Naive thymus-derived CD4-positive, alpha-beta T cell (primary cell): ENCODE measurements around the gene MOSPD3. TPM values are rescaled to one million over a fixed set of nuclear protein-coding genes. Genes with fewer than 3 reads are reported as not detected.
A peak's percentile ranks its signal among the peaks of the same experiment; 100 is the strongest.

Source experiments
- ATAC-seq: fragments of 150-1000 bp; cut with Tn5 transposase; 2 replicates; pipeline ENCODE4 v1.10.0; 2021; ENCODE audit warnings: mild to moderate bottlenecking, moderate library complexity
- CTCF ChIA-PET: fragments of 350-600 bp; sonication (Branson Sonifier 250); formaldehyde crosslinking; loops from one replicate; lab custom pipeline; 2021; ENCODE audit warnings: antibody characterized with exemption; lab: Charles Lee
- POLR2A ChIA-PET: fragments of 350-600 bp; sonication (Branson Sonifier 250); formaldehyde crosslinking; loops from one replicate; lab custom pipeline; 2021; ENCODE audit warnings: antibody characterized with exemption, inconsistent platforms; lab: Charles Lee
- DNase-seq, 9 donors: peaks; one replicate each; pipeline versions ENCODE4 v3.0.0 to v3.0.0-alpha.2; 2020 to 2022; ENCODE audit warnings: mixed read lengths in 1 of 9
- H3K27ac ChIP-seq: one replicate; pipeline ENCODE4 v1.7.0; 2013; ENCODE audit warnings: mild to moderate bottlenecking, low read depth, low read length, moderate library complexity
- H3K27me3 ChIP-seq, 2 donors: one replicate each; pipeline ENCODE4 v1.7.0; 2013; ENCODE audit warnings: low read length in 2 of 2, mild to moderate bottlenecking in 2 of 2, moderate library complexity in 2 of 2; ENCODE audit not compliant: control insufficient read depth in 2 of 2, insufficient read depth in 2 of 2
- H3K36me3 ChIP-seq, 3 experiments: 1 replicate in 2 of 3; 2 replicates in 1 of 3; pipeline ENCODE4 v1.7.0; 2013; ENCODE audit warnings: low read length in 3 of 3, mild to moderate bottlenecking in 3 of 3, moderate library complexity in 1 of 3; ENCODE audit not compliant: insufficient read depth in 3 of 3, control insufficient read depth in 2 of 3
- H3K4me1 ChIP-seq, 2 donors: one replicate each; pipeline ENCODE4 v1.7.0; 2013; ENCODE audit warnings: low read length in 2 of 2, mild to moderate bottlenecking in 2 of 2, moderate library complexity in 1 of 2; ENCODE audit not compliant: control insufficient read depth in 2 of 2, insufficient read depth in 2 of 2
- H3K4me3 ChIP-seq: 2 replicates; pipeline ENCODE4 v1.7.0; 2013; ENCODE audit warnings: mild to moderate bottlenecking, low read length
- H3K9me3 ChIP-seq, 3 experiments: 1 replicate in 2 of 3; 2 replicates in 1 of 3; pipeline ENCODE4 v1.7.0; 2013; ENCODE audit warnings: low read length in 3 of 3; ENCODE audit not compliant: control insufficient read depth in 2 of 3
- H3K27ac Mint-ChIP-seq, 9 donors: one replicate each; pipeline ENCODE4 v1.8.0; 2020 to 2022; ENCODE audit warnings: mixed read lengths in 9 of 9, mild to moderate bottlenecking in 8 of 9, moderate library complexity in 5 of 9, inconsistent platforms in 2 of 9
- H3K27me3 Mint-ChIP-seq, 5 donors: one replicate each; pipeline ENCODE4 v1.8.0; 2021 to 2022; ENCODE audit warnings: mixed read lengths in 5 of 5, mild to moderate bottlenecking in 1 of 5
- H3K36me3 Mint-ChIP-seq, 5 donors: one replicate each; pipeline ENCODE4 v1.8.0; 2020 to 2022; ENCODE audit warnings: mixed read lengths in 5 of 5, mild to moderate bottlenecking in 3 of 5, inconsistent platforms in 1 of 5
- H3K4me1 Mint-ChIP-seq, 7 donors: one replicate each; pipeline ENCODE4 v1.8.0; 2020 to 2022; ENCODE audit warnings: mixed read lengths in 7 of 7, mild to moderate bottlenecking in 3 of 7, inconsistent platforms in 1 of 7
- H3K4me3 Mint-ChIP-seq, 10 donors: one replicate each; pipeline ENCODE4 v1.8.0; 2020 to 2022; ENCODE audit warnings: mild to moderate bottlenecking in 10 of 10, mixed read lengths in 10 of 10, moderate library complexity in 6 of 10, inconsistent platforms in 2 of 10
- H3K9me3 Mint-ChIP-seq, 11 donors: one replicate each; pipeline ENCODE4 v1.8.0; 2020 to 2022; ENCODE audit warnings: mixed read lengths in 11 of 11, mild to moderate bottlenecking in 4 of 11, inconsistent platforms in 1 of 11, moderate library complexity in 1 of 11
- intact Hi-C, 2 donors: fragments of 100-400 bp; cut with micrococcal nuclease; formaldehyde crosslinking; loops; one replicate each; pipeline ENCODE4 v1.15.1; 2023
- polyA plus RNA-seq, 2 donors: library from polyadenylated mRNA; unstranded; fragments of 300-500 nt; fragmentation: Illumina TruSeq; gene quantifications; one replicate each; pipeline ENCODE4 v1.2.3, GENCODE V29; 2021
- total RNA-seq, 6 experiments: library from RNA in 5 of 6; stranded (reverse) in 5 of 6; gene quantifications; 1 replicate in 5 of 6; 2 replicates in 1 of 6; pipeline ENCODE4 v1.2.3 and lab custom pipeline; 2021 to 2026

The MOSPD3 gene
- total and polyA plus RNA-seq, 7 experiments from 2014 or later = 8.8 to 54.9 (median 14.7) TPM

DNA sequence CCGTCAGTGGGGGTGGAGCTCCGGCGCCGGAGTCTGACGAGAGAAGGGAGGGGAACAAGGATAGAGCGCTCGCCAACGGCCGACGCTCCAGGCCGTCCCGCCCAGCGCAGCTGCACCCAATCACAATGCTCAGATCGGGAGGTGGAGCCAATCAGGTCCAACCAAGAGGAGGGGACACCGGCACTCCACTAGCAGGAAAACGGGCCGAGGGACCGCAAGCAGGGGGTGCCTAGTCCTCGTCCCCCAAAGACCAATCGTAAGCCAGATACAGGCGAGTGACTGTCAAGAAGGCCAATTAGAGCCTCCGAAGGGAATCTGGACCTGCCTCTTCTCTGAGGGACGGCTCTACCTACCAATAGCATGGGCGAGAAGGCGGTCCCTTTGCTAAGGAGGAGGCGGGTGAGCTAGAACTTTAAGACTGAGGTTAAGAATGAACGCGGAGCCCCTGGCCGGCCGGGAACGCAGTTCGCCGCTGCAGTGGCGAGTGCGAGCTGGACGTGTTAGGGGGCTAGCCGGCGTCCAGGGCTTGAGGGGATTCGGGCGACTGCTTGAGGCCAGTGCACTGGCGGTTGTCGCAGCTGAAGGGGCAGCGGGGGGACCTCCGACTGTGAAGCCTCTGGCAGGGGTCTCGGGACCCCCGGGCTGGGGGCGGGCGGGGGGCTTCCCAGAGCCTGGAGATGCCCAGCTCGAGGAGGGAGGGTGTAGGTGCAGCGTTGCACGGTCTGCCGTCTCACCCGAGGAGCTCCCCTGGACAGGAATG is 25.9 kb upstream of the MOSPD3 start, which contains the start of gene FBXO24:
Gene FBXO24, plus strand, starts transcription at position 63 of the 760 bp plus-strand sequence. Its CDS starts 298 bp downstream, at position 361.
- DNase-seq = peak; percentile 91 to 100 (median 99)
- H3K27ac ChIP-seq = peak within 1 kb of the TSS; percentile 90
- H3K9me3 Mint-ChIP-seq = no peaks in the 10 kb centered on the region
- POLR2A ChIA-PET = interaction anchor here (0.6 to 9.8 kb wide), 42 partner anchors 10 to 1028 kb away, joined by 3 to 173 read pairs (median 8); partner anchors contain the start of genes AGFG2, GIGYF1, GNB2 and MEPCE
- H3K27me3 Mint-ChIP-seq = peaks cover 0 to 22% (median 4%) of the 10 kb centered on the region in 5 donors
- H3K4me1 Mint-ChIP-seq = peaks cover 20 to 42% (median 30%) of the 10 kb centered on the region in 7 donors
- peaks cover 22 to 28% of the 10 kb centered on the region in 2 donors for H3K4me1 ChIP-seq
- H3K36me3 ChIP-seq = peaks cover 3 to 16% (median 5%) of the 10 kb centered on the region in 3 experiments
- peak; percentile 91 for ATAC-seq
- intact Hi-C loops = loop anchor here (1.0 to 10.0 kb wide), 15 partner anchors 18 to 504 kb away; partner anchors contain the start of genes AGFG2 (in 2 of the 2), GNB2 (in 2 of the 2), MEPCE (in 2 of the 2) and MOSPD3 (in 2 of the 2)
- H3K4me3 Mint-ChIP-seq = peak within 1 kb of the TSS; percentile 95 to 100 (median 99)
- H3K27me3 ChIP-seq = no peaks in the 10 kb centered on the region
- H3K36me3 Mint-ChIP-seq = peaks cover 0 to 12% (median 0%) of the 10 kb centered on the region in 5 donors
- CTCF ChIA-PET = interaction anchor here (0.5 to 7.1 kb wide), 14 partner anchors 9 to 558 kb away, joined by 3 to 65 read pairs (median 6); partner anchors contain the start of genes GIGYF1, MOSPD3 and ZCWPW1
- no peaks in the 10 kb centered on the region for H3K9me3 ChIP-seq
- H3K27ac Mint-ChIP-seq = peak within 1 kb of the TSS in 8 of 9 donors; percentile 94 to 99 (median 98)
- H3K4me3 ChIP-seq = peak within 1 kb of the TSS; percentile 94

DNA sequence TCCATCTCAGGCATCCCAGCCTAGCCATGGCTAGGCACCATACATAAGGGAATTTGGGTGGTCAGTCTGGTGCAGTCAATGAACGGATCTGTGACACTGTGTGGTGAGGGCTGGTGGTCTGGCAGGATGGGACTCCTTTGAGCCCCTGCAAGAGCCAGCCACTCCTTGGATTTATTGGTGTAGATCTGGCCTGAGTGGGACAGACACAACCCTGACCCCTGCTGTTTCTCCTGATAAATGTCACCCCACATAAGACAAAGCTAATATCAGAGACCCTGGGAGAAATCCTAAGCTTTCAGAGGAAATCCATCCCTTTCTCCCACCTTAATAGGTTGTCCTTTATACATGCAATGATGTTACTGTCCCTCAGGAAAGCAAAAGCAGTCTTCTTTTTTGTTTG is 23.9 kb upstream of the MOSPD3 start:
- H3K36me3 Mint-ChIP-seq = peaks cover 0 to 9% (median 0%) of the 10 kb centered on the region in 5 donors
- no peaks in the 10 kb centered on the region for H3K27me3 ChIP-seq
- ATAC-seq = no peak
- peaks cover 0 to 24% (median 4%) of the 10 kb centered on the region in 5 donors for H3K27me3 Mint-ChIP-seq
- no peaks in the 10 kb centered on the region for H3K9me3 Mint-ChIP-seq
- CTCF ChIA-PET = interaction anchor here (0.5 to 3.3 kb wide), 12 partner anchors 15 to 134 kb away, joined by 3 to 47 read pairs (median 3); no protein-coding TSS in a partner anchor
- H3K9me3 ChIP-seq = no peaks in the 10 kb centered on the region
- peaks cover 0 to 6% (median 0%) of the 10 kb centered on the region in 3 experiments for H3K36me3 ChIP-seq
- DNase-seq = no peak
- H3K27ac ChIP-seq = no peak overlapping the region
- H3K27ac Mint-ChIP-seq = peak overlapping the region in 3 of 9 donors; percentile 24 to 63 (median 46)
- H3K4me3 ChIP-seq = no peak overlapping the region
- POLR2A ChIA-PET = interaction anchor here (0.9 to 9.8 kb wide), 6 partner anchors 11 to 60 kb away, joined by 4 to 173 read pairs (median 6); partner anchors contain the start of gene MOSPD3
- H3K4me1 Mint-ChIP-seq = peaks cover 13 to 27% (median 20%) of the 10 kb centered on the region in 7 donors
- H3K4me3 Mint-ChIP-seq = peak overlapping the region in 9 of 10 donors; percentile 48 to 100 (median 73)
- H3K4me1 ChIP-seq = peaks cover 3 to 8% of the 10 kb centered on the region in 2 donors
- intact Hi-C loops = loop anchor here (1.0 to 10.0 kb wide), 4 partner anchors 24 to 506 kb away; partner anchors contain the start of genes AP4M1 (in 1 of the 2), MCM7 (in 1 of the 2) and ZNF3 (in 1 of the 2)

DNA sequence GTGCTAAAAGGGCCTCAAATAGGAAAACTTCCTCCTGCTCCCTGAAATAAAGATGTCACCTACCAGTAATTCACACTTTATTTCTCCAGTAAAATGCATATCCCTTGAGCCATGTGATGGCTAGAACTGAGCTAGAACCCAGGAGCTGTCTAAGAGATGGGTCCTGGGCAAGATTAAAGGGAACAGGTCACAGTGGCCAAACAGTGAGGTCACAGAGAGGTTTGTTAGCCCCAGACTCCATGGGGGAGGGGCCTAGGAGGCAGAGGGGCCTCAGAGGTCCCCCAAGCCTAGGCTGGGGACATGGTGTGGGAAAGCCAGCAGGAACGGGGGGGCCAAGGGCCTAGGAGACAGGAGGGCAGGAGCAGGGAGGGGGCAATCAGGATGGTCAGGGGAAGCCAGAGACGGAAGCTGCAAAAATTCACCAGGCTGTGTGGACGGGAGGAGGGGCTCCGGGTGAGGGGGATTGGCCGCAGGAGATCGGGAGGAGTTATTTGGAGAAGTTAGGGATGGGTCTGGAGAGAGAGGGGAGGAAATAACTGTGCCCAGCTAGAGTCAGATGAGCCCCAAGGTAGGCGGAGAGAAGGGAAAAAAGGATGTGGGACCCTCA is 22.9 kb upstream of the MOSPD3 start:
- H3K4me3 Mint-ChIP-seq = peak overlapping the region in 1 of 10 donors; percentile 25
- Histone ChIP-seq H3K27ac (no peak overlapping the region), H3K9me3 (no peaks in the 10 kb centered on the region), H3K36me3 (peaks cover 0 to 6% (median 0%) of the 10 kb centered on the region in 3 experiments), H3K4me1 (peaks cover 3 to 4% of the 10 kb centered on the region in 2 donors), H3K4me3 (no peak overlapping the region), H3K27me3 (no peaks in the 10 kb centered on the region)
- intact Hi-C loops = loop anchor here (5.0 to 10.0 kb wide), 2 partner anchors 485 to 507 kb away; partner anchors contain the start of genes AP4M1 (in 1 of the 2), MCM7 (in 1 of the 2) and ZNF3 (in 1 of the 2)
- no peak for ATAC-seq
- peaks cover 0 to 2% (median 0%) of the 10 kb centered on the region in 5 donors for H3K36me3 Mint-ChIP-seq
- H3K9me3 Mint-ChIP-seq = no peaks in the 10 kb centered on the region
- no peak for DNase-seq
- peak overlapping the region in 1 of 9 donors; percentile 30 for H3K27ac Mint-ChIP-seq
- CTCF ChIA-PET = interaction anchor here (0.9 to 3.3 kb wide), 7 partner anchors 13 to 30 kb away, joined by 3 to 47 read pairs (median 3); partner anchors contain the start of gene PCOLCE
- peaks cover 7 to 20% (median 15%) of the 10 kb centered on the region in 7 donors for H3K4me1 Mint-ChIP-seq
- H3K27me3 Mint-ChIP-seq = peaks cover 0 to 24% (median 4%) of the 10 kb centered on the region in 5 donors
- POLR2A ChIA-PET = interaction anchor here (1.3 to 9.8 kb wide), 4 partner anchors 12 to 26 kb away, joined by 5 to 173 read pairs (median 6); partner anchors contain the start of gene MOSPD3

- H3K9me3 ChIP-seq = no peaks in the 10 kb centered on the region
- Mint-ChIP-seq H3K27me3 (peaks cover 0 to 24% (median 4%) of the 10 kb centered on the region in 5 donors), H3K9me3 (no peaks in the 10 kb centered on the region), H3K36me3 (no peaks in the 10 kb centered on the region), H3K4me1 (peaks cover 3 to 15% (median 12%) of the 10 kb centered on the region in 7 donors), H3K27ac (no peak overlapping the region), H3K4me3 (peak overlapping the region in 1 of 10 donors; percentile 34)
- H3K4me1 ChIP-seq = peaks cover 0 to 4% of the 10 kb centered on the region in 2 donors
- no peak overlapping the region for H3K27ac ChIP-seq
- ATAC-seq (no peak), DNase-seq (no peak)
- H3K4me3 ChIP-seq = no peak overlapping the region
- H3K36me3 ChIP-seq = peaks cover 0 to 6% (median 0%) of the 10 kb centered on the region in 3 experiments
- H3K27me3 ChIP-seq = no peaks in the 10 kb centered on the region
- POLR2A ChIA-PET = interaction anchor here (1.3 to 9.8 kb wide), 3 partner anchors 12 to 27 kb away, joined by 5 to 173 read pairs (median 5); no protein-coding TSS in a partner anchor
- intact Hi-C loops = no loop called here
- CTCF ChIA-PET = interaction anchor here (1.0 to 3.3 kb wide), 2 partner anchors 12 to 27 kb away, joined by 3 to 47 read pairs; partner anchors contain the start of gene PCOLCE
Measured at GRCh38 chr7:100590077-100590737, 22.1 kb upstream of the MOSPD3 start.

GRCh38 chr7:100591596-100591995 is 20.7 kb upstream of the MOSPD3 start:
- H3K27ac ChIP-seq = no peak overlapping the region
- ATAC-seq = no peak
- Mint-ChIP-seq H3K36me3 (no peaks in the 10 kb centered on the region), H3K27me3 (peaks cover 0 to 26% (median 4%) of the 10 kb centered on the region in 5 donors), H3K4me3 (no peak overlapping the region), H3K27ac (no peak overlapping the region), H3K9me3 (no peaks in the 10 kb centered on the region), H3K4me1 (peaks cover 4 to 12% (median 7%) of the 10 kb centered on the region in 7 donors)
- H3K9me3 ChIP-seq = no peaks in the 10 kb centered on the region
- H3K4me1 ChIP-seq = peaks cover 0 to 4% of the 10 kb centered on the region in 2 donors
- POLR2A ChIA-PET = interaction anchor here (0.7 to 1.0 kb wide), 3 partner anchors 21 to 53 kb away, joined by 3 to 5 read pairs (median 3); partner anchors contain the start of genes AGFG2 and MOSPD3
- no peak for DNase-seq
- intact Hi-C loops = no loop called here
- H3K4me3 ChIP-seq = no peak overlapping the region
- H3K27me3 ChIP-seq = no peaks in the 10 kb centered on the region
- CTCF ChIA-PET = interaction anchor here (1.0 kb wide), 1 partner anchor 117 kb away, joined by 3 read pairs; no protein-coding TSS in a partner anchor
- no peaks in the 10 kb centered on the region for H3K36me3 ChIP-seq
